GM12874 (cell line): ENCODE data around the gene HOXD9.
A peak's percentile ranks its signal among the peaks of the same experiment; 100 is the strongest.

Experiments
- CTCF ChIP-seq: IDR thresholded peaks from 2 replicates; pipeline ENCODE4 v1.5.1; 2011; ENCODE audit warnings: low read depth, mild to moderate bottlenecking, control low read depth, low read length, moderate library complexity; ENCODE audit not compliant: insufficient read depth

The HOXD9 gene

GRCh38 chr2:176078541-176079284, 43.8 kb upstream of the HOXD9 start:
- TF ChIP-seq CTCF: no peak

DNA sequence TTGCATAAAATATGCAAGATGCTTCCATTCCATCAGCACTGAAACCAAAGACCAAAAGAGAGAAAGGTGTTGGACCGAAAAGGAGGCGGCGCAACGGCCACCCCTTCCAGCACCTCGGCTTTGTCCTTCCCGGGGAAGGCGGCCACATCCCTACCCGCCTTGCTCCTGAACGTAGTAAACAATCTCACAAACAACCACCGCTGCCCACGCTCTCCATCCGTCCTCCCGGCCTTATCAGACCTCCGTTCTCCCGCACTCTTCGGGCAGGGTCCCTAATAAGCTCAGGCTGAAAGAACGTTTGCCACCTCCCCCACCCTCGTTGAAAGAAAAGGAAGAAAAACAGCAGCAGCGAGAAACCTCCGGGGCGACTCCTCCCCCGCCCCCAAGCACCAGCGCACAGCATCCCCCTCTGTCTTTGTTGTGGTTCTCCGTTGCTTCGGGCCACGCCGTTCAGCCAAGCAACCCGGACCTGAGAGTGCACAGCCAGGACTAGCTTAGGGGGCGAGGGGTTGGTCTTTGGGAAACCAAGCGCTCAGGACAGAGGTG, 43.2 kb upstream of the HOXD9 start:
- TF ChIP-seq CTCF: no peak

- TF ChIP-seq CTCF: peak; percentile 67
Observed at GRCh38 chr2:176079831-176080539, 42.5 kb upstream of the HOXD9 start.

GRCh38 chr2:176080540-176081375, 41.8 kb upstream of the HOXD9 start:
- no peak for TF ChIP-seq CTCF

DNA sequence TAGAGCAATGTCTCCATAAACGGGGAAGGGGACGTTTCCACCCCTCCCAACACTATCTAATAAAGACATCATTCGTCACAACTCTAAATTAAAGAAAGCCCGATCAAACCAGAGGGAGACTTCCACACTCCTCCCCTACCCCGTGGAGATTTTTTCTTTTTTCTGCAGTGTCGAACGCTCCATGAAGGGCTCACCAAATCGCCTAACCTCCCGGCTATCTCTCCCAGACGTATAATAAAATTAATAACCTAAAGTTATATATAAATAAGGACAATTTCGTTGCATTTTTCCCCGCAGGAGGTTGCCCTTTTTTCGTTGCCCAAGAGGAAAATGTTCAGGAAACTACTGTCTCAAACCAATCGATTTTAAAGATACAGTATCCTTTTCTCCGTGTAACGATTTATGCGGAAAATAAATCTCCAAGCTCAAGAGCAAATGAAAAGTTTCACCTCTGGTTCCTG, 41.1 kb upstream of the HOXD9 start:
- TF ChIP-seq CTCF: no peak

DNA sequence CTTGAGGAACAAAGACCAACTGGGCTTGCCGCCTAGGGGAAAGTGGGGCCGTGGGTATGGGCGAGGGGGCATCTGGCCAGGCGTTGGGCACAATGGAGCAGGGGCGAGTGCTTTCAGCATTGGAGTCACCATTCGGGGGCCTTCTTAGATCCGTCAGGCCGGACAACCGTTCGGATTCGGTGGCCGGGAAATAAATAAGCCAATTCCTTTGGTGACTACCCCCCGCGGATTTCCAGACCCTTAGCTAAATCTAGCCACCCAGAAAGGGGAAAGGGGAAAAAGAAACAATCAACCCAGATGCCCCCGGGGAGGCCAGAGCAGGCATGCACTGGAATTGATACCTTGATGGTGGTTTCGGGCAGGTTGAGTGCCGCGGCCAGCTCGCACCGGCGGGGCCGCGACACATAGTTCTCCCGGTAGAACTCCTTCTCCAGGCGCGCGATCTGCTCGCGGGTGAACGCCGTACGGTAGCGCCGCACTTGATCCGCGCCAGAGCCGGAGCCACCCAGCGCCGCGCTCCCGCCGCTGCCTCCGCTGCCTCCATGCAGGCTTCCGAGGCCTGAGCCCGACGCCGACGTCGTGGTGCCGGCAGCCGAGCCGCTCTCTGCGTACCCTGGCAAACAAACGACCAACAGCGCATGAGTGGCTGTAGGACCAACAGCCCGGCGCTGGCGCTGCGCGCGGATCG, 40.5 kb upstream of the HOXD9 start:
- no peak for TF ChIP-seq CTCF
